22Rv1 (cell line): ENCODE data around the gene GON4L.
"Not testable (repeated sequence)": the region's sequence is repeated elsewhere in the genome, so short reads cannot be mapped to it uniquely, and the experiment has no call there.

Source experiments
- ZFX ChIP-seq: fragments of 450-650 bp; IDR thresholded peaks from 2 replicates; pipeline ENCODE4 v1.6.1; 2017; ENCODE audit warnings: antibody characterized with exemption, borderline replicate concordance
- TF ChIP-seq, protein P1 (sequence below): fragments of 450-650 bp; IDR thresholded peaks from 2 replicates; pipeline ENCODE4 v1.5.1; 2017; ENCODE audit warnings: mild to moderate bottlenecking

DNA sequence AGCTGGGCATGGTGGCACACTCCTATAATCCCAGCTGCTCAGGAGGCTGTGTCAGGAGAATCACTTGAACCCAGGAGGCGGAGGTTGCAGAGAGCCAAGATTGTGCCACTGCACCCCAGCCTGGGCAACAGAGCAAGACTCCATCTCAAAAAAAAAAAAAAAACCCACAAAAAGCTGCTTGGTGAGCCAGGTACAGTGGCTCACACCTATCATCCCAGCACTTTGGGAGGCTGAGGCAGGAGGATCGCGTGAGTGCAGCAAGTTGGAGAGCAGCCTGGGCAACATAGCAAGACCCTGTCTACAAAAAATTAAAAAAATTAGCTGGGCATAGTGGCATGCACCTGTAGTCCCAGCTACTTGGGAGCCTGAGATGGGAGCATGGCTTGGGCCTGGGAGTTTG, 142.0 kb downstream of the GON4L start:
- TF ChIP-seq, protein P1, sequence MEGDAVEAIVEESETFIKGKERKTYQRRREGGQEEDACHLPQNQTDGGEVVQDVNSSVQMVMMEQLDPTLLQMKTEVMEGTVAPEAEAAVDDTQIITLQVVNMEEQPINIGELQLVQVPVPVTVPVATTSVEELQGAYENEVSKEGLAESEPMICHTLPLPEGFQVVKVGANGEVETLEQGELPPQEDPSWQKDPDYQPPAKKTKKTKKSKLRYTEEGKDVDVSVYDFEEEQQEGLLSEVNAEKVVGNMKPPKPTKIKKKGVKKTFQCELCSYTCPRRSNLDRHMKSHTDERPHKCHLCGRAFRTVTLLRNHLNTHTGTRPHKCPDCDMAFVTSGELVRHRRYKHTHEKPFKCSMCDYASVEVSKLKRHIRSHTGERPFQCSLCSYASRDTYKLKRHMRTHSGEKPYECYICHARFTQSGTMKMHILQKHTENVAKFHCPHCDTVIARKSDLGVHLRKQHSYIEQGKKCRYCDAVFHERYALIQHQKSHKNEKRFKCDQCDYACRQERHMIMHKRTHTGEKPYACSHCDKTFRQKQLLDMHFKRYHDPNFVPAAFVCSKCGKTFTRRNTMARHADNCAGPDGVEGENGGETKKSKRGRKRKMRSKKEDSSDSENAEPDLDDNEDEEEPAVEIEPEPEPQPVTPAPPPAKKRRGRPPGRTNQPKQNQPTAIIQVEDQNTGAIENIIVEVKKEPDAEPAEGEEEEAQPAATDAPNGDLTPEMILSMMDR, result not testable (repeated sequence)
- not testable (repeated sequence) for TF ChIP-seq ZFX
